ENCODE data around the gene NRBP1.

Gene NRBP1

GRCh38 chr2:27428213-27428977 lies at the start of gene NRBP1:
NRBP1 (plus strand) TSS chr2:27428631; CDS start chr2:27433274, 4,643 bp downstream.
- DNase-seq (ENCODE audit: insufficient read length, low spot score) (peak; percentile 96), FAIRE-seq (peak; percentile 90)

GRCh38 chr2:27378809-27379290 lies 49.6 kb upstream of the NRBP1 start:
- DNase-seq (ENCODE audit: insufficient read length, low spot score): no peak
- no peak for FAIRE-seq

DNA sequence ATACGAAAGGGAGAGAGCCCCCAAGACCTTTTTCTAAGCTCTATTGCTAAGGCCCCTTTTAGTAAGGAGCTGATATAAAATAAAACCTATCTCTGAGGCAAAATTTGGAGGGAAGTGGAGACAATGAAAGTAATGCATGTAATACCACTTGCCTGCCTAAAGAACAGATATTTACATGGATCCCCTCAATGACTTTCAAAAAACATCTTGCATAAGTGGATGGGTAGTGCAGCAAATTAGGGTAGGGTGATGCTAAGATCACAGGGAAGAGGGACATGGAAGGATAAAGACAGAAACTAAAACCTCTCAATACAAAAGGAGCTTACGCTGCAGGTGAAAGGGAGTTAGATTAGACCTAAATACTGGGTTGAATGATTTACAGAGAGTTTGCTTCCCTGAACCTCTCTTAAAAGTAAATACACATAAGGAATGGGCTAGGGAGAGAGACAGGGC lies 49.0 kb upstream of the NRBP1 start:
- no peak for DNase-seq (ENCODE audit: insufficient read length, low spot score)
- no peak for FAIRE-seq

- DNase-seq (ENCODE audit: insufficient read length, low spot score) (peak; percentile 29), FAIRE-seq (no peak)
Observed at GRCh38 chr2:27379836-27380625, 48.4 kb upstream of the NRBP1 start.

DNA sequence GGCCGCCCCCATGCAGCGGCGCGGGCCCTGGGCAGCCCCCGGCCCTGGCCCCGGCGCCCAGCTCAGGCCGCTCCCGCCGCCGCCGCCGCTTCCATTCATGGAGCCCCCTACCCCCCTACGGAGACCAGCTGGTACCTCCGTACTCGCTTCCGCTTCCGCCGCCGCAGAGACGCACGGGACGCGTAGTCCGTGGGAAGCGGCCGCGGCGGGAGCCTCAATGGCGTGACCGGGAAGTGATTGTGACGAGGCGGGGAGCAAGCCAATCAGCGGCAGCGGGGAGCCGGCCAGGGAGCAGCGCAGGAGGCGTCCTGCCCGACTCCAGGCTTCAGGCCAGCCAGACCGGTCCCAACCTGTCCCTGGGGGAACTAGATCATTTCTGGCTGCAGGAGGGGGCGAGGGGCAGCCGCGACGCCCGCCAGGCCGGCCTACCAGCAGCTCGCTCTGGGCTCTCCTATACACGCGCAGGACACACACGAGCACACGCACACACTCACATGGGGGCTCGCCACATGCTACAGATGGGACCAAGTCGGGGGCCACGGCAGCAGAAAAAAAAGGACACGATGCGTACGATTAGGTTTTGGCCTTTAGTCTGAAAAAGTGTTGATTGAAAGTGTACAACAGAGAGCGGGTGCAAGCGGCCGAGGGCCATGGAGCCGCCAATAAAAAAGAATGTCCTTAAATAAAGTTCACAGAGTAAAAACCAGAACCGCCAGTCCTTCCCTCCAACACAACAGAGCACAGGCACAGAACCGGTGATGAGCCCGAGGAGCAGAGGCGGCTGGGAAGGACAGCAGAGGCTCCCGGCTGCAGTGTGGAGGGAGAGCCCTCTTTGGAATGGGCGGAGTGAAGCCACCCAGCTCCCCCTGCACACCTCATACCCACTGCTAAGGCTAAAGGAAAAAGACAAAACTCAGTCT lies 47.5 kb upstream of the NRBP1 start, which contains the start of gene ZNF513:
Gene ZNF513 (minus strand): TSS at position 109 of the 920 bp plus-strand sequence. CDS start 208 bp downstream, outside the sequence.
- DNase-seq (ENCODE audit: insufficient read length, low spot score) (peak; percentile 91), FAIRE-seq (peak; percentile 98)

- DNase-seq (ENCODE audit: insufficient read length, low spot score) (no peak), FAIRE-seq (no peak)
Observed at GRCh38 chr2:27381577-27382181, 46.8 kb upstream of the NRBP1 start.

- DNase-seq (ENCODE audit: insufficient read length, low spot score): no peak
- FAIRE-seq: no peak
Observed at GRCh38 chr2:27390822-27391679, 37.4 kb upstream of the NRBP1 start.

DNA sequence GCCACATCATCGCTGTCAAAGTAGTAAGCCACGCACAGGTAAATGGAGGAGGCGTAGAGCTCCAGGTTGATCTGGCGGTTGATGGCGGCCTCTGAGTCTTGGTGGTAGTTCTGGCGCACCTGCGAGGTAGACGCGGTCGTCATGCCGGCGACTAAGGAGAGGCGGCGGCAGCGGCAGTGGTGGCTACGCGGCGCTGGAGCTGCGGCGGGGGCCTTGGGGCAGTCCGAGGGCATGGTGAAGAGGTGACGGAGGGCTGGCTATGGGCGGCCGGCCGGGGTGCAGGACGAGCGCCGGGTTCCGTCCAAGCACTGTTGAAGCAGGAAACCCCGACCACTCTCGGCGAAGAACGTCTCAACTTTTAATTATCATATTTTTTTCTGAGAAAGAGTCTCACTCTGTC lies 35.2 kb upstream of the NRBP1 start:
- FAIRE-seq: no peak

DNA sequence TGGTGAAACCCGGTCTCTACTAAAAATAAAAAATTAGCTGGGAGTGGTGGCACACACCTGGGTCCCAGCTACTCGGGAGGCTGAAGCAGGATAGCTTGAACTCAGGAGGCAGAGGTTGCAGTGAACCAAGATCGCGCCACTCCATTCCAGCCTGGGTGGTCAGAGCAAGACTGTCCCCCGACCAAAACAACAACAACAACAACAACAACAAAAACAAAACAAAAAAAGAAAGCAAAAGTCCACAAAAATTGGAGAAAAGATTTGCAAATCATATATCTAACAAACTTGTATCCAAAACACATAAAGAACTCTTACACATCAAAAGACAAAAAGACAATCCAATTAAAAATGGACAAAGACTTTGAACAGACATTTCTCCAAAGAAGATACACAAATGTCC lies 29.5 kb upstream of the NRBP1 start:
- FAIRE-seq (no peak), DNase-seq (ENCODE audit: insufficient read length, low spot score) (no peak)

More for the DNA sequence above, 35.2 kb upstream of the NRBP1 start:
- DNase-seq (ENCODE audit: insufficient read length, low spot score): no peak

- FAIRE-seq (no peak), DNase-seq (ENCODE audit: insufficient read length, low spot score) (no peak)
Observed at GRCh38 chr2:27400348-27401135, 27.9 kb upstream of the NRBP1 start.

GRCh38 chr2:27407798-27408491 lies 20.5 kb upstream of the NRBP1 start:
- DNase-seq (ENCODE audit: insufficient read length, low spot score) (peak; percentile 75), FAIRE-seq (no peak)

DNA sequence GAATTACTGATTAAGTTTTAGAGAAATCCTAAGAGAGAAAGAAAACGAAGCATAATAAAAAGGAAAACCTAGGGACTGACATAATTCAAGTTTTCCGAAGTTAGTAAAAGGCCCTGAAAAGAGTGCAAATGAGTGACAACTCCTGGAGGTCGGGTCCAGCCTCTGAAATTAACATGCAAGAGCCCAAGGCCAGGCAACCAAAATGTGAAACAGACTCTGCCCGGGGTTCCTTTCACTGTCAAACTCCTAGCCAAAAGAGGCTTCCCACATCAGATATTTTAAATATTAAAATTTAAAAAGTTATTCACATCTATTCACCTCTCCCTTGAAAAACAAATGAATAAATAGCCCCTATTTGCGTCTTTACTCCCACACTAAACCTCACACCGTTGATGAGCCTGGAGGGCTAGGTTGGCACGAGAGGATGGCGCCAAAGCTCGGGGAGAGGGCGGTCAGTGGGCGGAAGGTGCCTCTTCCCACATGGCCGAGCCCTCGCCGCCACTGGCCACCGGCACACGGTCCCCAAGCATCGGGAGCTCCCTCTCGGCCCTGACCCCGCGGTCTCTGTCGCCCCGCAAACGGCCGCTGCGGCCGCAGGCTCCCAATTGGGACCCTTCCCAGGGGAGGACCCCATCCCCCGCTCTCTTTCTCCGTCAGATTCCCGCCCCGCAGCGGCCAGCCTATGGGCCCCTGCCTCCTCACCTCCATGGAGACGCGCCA lies 19.7 kb upstream of the NRBP1 start:
- DNase-seq (ENCODE audit: insufficient read length, low spot score): peak; percentile 41
- no peak for FAIRE-seq

GRCh38 chr2:27409321-27410073 lies 18.9 kb upstream of the NRBP1 start, which contains the start of gene PPM1G:
PPM1G (minus strand) TSS chr2:27409591; CDS start chr2:27409422, 169 bp downstream.
- peak; percentile 90 for FAIRE-seq
- peak; percentile 93 for DNase-seq (ENCODE audit: insufficient read length, low spot score)

DNA sequence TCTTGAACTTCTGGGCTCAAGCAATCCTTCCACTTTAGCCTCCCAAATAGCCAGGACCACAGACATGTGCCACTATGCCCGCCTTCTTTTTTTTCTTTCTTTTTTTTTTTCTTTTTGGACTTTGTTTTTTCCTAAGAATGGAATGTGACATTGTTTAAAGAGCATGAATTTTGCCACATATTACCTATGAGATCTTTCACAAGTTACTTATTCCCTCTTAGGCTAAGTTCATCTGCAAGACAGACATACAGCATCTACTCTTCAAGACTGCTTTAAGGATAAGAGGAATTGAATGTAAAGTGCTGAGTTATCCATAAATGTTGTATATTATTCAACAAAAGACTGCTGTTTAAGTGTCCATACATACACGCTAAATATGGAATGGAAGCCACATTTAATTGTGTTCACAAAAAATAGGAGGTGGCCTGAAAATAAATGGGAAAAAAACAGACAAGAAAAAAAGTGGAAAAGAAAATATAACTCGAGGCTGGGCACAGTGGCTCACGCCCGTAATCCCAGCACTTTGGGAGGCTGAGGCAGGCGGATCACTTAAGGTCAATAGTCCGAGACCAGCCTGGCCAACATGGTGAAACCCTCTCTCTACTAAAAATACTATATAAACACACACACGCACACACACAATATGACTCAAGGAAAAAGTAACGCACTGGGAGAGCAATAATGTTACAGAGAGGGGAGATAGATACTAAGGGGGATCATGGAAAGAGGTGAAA lies 15.8 kb upstream of the NRBP1 start:
- FAIRE-seq (no peak), DNase-seq (ENCODE audit: insufficient read length, low spot score) (no peak)

GRCh38 chr2:27416151-27416550 lies 12.3 kb upstream of the NRBP1 start:
- FAIRE-seq: no peak

GRCh38 chr2:27420996-27421395 lies 7.4 kb upstream of the NRBP1 start:
- no peak for DNase-seq (ENCODE audit: insufficient read length, low spot score)
- no peak for FAIRE-seq

More at GRCh38 chr2:27416151-27416550, 12.3 kb upstream of the NRBP1 start:
- DNase-seq (ENCODE audit: insufficient read length, low spot score): no peak
